Loucy (cell line): ENCODE results near the gene PROK1.

ENCODE experiments used
- CTCF ChIP-seq: fragments of 200-600 bp; sonication (generic); conservative IDR thresholded peaks from 2 replicates; pipeline ENCODE4 v1.5.1; 2014; ENCODE audit warnings: mild to moderate bottlenecking, antibody characterized with exemption, low read length
- EZH2phosphoT487 ChIP-seq: fragments of 200-600 bp; IDR thresholded peaks from 2 replicates; pipeline ENCODE4 v1.6.1; 2018; ENCODE audit warnings: antibody characterized with exemption, mild to moderate bottlenecking, moderate library complexity, borderline replicate concordance

GRCh38 chr1:110475362-110476027, 24.5 kb downstream of the PROK1 start:
- TF ChIP-seq CTCF: no peak
- no peak for TF ChIP-seq EZH2phosphoT487
